Central memory CD4-positive, alpha-beta T cell (primary cell): ENCODE results near the gene KDM2A.
"Not testable (repeated sequence)": the region's sequence is repeated elsewhere in the genome, so short reads cannot be mapped to it uniquely, and the experiment has no call there.

Experiments
- DNase-seq: peaks from one replicate; pipeline ENCODE4 v3.0.0; 2022

Gene KDM2A

DNA sequence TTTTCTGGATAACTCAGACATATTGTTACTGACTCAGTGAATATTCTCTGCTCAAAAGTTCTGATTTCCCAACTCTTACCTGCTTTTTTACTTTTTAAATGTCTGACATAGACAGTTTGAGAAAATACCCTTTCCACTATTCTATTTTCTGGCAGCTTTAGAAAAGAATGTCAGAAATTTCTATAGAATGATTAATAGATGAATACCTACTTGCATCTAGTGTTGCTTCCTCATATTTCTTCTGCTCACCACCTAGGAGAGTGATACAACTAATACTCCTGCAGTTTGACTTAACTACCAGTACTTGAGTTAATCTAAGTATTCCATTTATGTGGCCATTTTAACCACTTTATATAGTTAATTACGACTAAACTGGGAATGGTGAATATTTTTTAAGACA lies 55.2 kb downstream of the KDM2A start:
- no peak for DNase-seq

DNA sequence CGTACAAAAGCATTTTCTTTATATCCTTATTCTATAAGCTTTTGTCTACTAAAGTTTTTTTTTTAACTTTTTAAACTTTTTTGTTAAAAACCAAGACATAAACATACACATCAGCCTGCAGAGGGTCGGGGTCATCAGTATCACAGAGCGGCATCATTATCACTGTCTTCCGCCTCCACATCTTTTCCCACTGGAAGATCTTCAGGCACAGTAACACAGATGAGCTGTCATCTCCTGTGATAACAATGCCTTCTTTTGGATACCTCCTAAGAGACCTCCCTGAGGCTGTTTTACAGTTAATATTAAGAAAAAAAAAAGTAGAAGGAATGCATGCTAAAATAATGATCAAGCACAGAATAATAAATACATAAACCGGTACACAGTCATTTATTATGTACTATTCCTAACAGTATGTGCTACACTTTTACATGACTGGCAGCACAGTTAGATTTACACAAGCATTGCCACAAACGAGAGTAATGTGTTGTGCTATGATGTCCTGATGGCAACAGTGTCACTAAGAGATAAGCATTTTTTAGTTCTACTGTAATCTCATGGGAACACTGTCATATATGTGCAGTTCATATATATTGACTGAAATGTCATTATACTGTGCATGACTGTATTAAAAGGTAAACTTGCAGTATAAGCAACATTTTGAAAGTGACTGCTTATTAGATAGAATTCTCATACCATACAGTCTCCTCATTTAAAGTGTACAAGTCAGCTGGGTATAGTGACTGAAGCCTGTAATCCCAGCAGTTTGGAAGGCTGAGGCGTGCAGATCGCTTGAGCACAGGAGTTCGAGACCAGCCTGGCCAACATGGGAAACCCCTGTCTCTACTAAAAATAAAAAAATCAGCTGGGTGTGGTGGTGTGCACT lies 58.6 kb downstream of the KDM2A start:
- no peak for DNase-seq

DNA sequence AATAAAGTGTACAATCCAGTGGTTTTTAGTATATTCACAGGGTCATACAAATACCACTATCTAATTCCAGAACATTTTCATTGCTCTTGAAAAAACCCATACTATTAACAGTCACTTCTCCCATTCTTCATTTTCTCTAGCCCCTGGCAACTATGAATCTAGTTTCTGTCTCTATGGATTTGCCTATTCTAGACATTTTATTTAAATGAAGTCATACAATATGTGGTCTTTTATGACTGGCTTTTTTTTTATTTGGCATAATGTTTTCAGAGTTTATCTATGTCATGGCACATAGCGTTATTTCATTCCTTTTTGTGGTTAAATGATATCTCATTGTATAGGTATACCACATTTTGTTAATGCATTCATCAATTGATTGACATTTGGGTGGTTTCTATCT lies 59.4 kb downstream of the KDM2A start:
- no peak for DNase-seq

DNA sequence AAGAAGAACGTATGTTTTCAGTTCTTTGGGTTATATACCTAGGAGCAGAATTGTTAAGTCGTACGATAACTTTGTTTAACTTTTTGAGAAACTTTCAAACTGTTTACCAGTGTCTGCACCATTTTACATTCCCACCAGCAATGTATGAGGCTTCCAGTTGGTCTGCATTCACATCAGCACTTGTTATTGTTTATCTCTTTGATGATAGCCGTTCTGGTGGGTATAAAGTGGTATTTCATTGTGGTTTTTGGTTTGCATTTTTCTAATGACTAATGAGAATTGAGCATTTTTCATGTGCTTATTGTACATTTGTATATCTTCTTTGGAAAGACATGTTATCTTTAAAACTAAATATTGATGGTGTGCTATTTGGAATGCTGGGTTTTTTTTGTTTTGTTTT lies 59.8 kb downstream of the KDM2A start:
- no peak for DNase-seq

DNA sequence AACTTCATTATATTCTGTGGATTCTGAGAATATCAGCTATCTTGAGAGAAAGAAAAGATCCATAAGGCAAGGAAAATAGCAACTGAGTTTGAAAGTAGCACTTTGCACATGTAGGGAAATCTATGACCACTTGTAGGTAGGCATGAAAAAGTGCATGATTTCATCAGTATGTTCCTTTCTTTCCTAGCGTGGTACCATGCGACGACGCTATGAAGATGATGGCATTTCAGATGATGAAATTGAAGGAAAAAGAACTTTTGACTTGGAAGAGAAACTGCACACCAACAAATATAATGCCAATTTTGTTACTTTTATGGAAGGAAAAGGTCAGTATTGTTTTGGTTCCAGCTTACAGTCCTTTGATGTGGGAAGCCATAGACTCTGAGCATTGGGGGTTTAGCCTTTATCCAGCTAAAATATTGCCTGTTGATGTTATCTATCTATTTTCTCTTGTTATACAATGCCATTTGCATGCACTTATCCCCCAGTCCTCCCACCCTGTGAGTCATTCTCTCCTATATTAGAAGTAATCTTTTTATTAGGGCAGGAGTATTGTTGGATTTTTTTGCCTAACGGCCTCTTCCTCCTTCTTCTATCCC lies 60.9 kb downstream of the KDM2A start:
- DNase-seq, result no peak

DNA sequence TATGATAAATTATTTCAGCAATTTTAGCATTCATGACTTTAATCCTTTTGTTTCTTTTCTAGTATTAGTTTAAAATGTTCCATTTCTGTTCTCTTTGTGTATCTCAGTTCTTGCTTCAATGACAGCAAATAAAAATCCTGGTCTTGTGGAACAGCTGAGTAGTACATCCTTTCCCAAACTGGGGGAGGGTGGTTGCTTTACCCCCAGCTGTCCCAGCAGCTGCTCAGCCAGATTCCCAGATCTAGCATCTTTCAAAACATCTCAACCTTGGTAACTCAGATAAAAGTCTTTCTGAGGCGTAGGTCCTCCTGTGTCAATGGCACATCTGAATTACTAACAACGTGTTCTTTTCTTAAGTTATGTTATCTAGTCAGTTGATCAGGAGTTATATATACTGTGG lies 75.0 kb downstream of the KDM2A start:
- DNase-seq, result no peak

DNA sequence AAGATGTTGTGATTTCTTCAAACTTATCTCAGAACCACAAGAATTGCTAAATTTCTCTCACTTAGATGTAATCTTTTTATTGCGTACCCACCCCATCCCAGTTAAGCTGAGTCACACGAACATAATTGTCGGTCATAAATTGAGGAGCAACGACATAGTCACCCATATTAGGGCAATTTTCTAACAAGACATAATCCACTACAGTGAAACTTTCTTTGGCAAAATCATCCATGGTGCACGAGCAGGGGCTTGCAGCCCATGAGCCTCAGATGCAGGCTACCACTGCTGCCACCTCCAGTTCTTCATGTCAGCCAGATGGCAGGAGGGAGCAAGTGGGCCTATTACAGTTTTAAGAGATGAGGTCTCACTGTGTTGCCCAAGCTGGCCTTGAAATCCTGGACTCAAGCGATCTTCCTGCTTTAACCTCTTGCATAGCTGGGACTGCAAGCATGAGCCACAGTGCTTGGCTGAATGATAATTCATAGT lies 77.0 kb downstream of the KDM2A start:
- no peak for DNase-seq

DNA sequence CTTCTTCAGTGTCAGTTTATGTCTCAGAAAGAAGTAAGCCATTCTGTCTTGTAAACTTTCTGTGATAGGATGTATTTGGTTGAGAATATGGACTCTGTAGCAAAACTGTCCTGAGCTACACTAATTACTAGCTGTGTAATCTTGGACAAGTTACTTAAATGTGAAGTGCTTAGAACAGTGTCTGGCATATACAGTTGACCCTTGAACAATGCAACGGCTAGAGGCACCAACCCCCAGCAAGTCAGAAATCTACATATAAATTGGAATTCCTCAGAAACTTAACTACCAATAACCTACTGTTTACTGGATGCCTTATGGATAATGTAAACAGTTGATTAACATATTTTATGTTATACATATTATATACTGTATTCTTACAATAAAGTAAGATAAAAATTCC lies 78.5 kb downstream of the KDM2A start:
- DNase-seq, result no peak

DNA sequence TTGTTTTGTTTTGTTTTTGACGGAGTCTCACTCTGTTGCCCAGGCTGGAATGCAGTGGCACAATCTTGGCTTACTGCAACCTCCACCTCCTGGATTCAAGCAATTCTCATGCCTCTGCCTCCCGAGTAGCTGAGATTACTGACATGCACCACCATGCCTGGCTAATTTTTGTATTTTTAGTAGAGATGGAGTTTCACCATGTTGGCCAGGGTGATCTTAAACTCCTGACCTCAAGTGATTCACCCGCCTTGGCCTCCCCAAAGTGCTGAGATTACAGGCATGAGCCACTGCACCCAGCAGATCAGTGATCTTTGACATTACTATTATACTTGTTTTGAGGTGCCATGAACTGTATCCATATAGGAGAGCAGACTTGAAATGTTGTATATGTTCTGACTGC lies 79.7 kb downstream of the KDM2A start:
- not testable (repeated sequence) for DNase-seq

DNA sequence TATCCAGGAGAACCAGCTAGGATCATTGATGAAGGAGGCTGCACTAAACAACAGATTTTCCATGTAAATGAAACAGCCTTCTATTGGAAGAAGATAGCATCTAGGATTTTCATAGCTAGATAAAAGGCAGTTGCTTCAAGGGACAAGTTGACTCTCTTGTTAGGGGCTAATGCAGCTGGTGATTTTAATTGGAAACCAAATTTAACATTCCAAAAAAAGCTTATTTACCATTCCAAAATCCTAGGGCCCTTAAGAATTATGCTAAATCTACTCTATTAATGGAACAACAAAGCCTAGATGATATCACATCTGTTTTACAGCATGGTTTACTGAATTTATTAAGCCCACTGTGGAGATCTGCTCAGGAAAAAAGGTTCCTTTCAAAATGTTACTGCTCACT lies 80.7 kb downstream of the KDM2A start:
- no peak for DNase-seq

DNA sequence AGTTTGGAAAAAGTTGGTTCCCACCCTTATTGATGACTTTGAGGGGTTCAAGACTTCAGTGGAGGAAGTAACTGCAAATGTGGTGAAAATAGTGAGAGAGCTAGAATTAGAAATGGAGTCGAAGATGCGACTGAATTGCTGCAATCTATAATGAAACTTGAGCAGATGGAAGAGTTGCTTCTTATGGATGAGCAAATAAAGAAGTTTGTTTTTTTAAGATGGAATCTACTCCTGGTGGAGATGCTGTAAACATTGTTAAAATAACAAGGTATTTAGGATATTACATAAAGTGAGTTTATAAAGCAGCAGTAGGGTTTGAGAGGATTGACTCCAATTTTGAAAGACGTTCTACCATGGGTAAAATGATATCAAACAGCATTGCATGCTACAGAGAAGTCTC lies 83.0 kb downstream of the KDM2A start:
- DNase-seq, result no peak

DNA sequence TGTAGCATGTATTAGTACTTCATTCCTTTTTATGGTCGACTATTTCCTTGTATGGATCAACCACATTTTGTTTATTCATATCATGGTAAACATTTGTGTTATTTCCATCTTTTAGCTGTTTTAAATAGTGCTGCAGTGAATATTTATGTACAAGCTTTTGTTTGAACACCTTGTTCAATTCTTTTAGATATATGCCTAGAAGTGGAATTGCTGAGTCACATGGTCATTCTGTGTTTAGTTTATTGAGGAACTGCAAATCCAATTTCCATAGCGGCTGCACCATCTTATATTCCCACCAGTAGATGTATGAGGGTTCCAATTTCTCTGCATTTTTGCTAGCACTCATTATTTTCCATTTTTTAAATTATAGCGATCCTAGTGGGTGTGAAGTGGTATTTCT lies 85.8 kb downstream of the KDM2A start:
- DNase-seq, result no peak

DNA sequence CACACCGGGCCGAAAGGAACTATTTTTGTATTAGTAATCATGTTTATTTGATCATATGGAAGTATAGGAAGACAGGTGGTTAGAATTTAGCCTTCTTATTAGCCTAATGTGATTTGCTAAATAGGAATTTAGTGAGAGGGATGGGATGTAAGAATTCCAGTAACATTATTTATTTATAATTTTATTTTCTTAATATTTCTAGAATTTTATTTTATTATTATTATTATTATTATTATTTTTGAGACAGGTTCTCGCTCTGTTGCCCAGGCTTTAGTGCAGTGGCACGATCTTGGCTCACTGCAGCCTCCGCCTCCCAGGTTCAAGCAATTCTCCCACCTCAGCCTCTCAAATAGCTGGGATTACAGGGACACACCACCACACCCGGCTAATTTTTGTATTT lies 90.2 kb downstream of the KDM2A start:
- not testable (repeated sequence) for DNase-seq

DNA sequence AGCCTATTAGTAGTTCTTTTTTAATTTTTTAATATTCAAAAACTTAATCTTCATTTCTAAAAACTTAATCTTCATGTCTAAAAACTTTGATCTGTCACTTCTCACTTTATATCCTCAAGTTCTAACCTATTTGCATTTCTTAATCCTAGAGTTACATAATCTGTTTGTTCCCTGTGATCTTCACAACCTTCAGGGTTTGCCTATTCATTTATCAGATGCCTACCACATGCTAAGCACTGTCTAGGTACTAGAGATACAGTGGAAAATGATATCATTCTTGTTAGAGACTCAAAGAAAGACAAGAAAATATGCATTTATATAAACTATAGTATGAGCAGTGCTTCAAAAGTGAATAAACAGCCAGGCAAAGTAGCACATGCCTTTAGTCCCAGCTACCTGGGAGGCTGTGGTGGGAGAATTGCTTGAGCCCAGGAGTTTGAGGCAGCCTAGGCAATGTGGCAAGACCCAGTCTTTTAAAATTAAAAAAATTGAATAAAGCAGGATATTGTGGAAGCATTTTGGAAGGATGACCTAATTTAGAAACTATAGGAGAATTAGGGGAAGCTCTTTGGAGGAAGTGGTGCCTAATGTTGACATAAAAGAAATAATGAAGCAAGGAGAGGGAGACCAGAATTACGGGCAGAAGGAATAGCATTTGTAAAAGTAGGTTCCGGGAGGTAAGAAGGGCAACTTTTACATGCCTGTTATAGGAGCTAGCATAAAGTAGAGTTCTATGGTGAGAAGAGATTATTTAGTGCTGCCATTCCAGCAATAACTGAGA lies 92.8 kb downstream of the KDM2A start:
- DNase-seq, result no peak

DNA sequence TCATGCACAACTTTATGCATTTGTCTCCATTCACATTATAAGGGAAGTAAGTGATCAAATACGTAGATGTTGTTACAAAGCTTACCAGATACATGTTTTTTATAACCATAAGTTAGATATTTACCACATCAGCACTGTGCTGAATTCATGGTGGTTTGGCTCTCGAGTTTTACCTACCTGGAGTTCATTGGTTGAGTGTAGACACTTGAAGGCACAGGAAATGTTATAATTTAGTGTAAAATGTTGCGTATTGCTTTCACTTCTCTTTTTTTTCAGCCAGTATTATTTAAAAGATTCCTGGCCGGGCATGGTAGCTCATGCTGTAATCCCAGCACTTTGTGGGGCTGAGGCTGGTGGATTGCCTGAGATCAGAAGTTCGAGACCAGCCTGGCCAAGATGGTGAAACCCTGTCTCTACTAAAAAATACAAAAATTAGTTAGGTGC lies 94.1 kb downstream of the KDM2A start:
- no peak for DNase-seq

DNA sequence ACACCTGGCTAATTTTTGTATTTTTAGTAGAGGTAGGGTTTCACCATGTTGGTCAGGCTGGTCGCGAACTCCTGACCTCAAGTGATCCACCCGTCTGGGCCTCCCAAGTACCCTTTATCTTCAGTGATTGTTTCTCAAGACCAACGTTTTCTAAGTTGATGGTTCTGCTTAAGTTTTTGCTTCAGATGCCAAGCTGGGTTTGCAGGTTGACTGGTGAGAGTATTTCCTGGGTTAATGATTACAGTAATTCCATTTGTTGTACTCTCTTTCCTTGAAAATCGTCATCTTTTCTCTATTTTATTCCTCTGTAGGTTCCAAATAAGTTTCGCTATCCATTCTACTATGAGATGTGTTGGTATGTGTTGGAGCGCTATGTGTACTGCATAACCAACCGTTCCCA lies 108.7 kb downstream of the KDM2A start:
- no peak for DNase-seq

DNA sequence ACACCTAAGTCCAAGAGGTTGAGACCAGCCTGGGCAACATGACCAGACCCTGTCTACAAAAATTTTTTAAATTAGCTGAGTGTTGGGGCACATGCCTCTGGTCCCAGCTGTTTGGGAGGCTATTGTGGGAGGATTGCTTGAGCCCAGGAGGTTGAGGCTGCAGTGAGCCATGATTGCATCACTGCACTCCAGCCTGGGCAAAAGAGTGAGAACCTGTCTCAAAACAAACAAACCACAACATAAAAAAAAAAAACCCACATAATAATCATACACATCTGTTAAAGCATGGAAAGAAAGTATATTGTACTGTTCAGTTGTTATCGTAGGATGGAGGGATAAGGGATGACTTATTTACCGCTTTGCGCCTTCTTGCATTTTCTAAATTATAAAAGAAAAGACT lies 111.3 kb downstream of the KDM2A start:
- no peak for DNase-seq

DNA sequence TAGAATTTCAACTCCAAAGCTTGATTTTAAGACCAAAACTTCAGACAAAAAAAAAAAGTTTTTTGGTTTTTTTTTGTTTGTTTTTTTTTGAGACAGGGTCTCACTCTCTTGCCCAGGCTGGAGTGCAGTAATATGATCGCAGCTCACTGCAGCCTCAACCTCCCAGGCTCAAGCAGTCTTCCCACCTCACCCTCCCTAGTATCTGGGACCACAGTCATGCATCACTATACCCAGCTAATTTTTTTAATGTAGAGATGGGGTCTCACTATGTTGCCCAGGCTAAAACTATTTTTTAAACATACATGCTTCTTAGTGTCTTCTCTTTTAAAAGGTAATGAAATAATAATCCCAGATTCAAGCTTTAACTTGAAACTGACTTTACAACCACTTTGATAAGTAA lies 111.8 kb downstream of the KDM2A start:
- no peak for DNase-seq

DNA sequence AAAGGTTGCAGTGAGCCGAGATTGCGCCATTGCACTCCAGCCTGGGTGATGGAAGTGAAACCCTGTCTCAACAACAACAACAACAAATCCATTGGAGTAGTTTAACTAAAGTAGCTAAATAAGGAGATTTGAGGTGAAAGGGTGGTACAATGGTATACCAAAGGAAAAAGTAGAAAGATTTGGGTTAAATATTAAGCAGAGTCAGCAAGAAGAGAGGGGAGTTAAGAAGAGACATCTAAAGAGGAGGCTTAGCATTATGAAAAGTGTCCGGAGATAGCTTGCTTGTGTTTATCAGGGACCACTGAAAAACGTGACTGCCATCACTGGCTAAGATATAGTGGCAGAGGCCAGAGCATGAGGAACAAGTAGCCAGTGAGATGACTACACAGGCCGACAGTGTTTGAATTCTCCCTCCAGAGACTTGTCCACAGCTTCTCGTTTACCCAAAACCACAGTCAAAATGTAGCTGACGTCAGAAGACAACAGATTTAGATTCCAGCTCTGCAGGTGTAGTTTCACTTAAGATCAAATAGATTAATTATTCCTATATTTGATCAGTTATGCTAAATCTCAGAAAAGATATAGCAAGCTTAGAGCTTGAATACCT lies 114.6 kb downstream of the KDM2A start:
- DNase-seq, result no peak

DNA sequence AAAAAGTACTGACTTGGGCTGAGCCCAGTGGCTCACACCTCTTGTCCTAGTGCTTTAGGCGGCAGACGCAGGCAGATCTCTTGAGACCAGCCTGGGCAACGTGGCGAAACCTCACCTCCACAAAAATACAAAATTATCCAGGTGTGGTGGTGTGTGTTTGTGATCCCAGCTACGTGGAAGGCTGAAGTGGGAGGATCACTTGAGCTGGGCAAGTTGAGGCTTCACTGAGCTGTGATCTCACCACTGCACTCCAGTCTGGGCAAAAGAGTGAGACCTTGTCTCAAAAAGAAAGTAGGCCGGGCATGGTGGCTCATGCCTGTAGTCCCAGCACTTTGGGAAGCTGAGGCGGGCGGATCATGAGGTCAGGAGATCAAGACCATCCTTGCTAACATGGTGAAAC lies 115.5 kb downstream of the KDM2A start:
- DNase-seq, result not testable (repeated sequence)

DNA sequence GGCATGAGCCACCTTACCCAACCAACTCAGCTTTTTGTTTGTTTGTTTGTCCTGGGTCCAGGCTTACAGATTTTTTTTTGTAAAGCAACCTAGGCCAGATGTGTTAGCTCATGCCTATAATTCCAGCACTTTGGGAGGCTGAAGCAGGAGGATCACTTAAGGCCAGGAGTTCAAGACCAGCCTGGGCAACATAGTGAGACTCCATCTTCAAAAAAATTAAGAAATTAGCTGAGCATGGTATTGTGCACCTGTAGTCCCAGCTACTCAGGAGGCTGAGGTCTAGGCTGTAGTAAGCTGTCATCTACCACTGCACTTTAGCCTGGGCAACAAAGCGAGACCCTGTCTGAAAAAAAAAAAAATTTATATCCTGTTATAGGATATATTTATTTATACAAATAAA lies 118.5 kb downstream of the KDM2A start:
- DNase-seq, result no peak

DNA sequence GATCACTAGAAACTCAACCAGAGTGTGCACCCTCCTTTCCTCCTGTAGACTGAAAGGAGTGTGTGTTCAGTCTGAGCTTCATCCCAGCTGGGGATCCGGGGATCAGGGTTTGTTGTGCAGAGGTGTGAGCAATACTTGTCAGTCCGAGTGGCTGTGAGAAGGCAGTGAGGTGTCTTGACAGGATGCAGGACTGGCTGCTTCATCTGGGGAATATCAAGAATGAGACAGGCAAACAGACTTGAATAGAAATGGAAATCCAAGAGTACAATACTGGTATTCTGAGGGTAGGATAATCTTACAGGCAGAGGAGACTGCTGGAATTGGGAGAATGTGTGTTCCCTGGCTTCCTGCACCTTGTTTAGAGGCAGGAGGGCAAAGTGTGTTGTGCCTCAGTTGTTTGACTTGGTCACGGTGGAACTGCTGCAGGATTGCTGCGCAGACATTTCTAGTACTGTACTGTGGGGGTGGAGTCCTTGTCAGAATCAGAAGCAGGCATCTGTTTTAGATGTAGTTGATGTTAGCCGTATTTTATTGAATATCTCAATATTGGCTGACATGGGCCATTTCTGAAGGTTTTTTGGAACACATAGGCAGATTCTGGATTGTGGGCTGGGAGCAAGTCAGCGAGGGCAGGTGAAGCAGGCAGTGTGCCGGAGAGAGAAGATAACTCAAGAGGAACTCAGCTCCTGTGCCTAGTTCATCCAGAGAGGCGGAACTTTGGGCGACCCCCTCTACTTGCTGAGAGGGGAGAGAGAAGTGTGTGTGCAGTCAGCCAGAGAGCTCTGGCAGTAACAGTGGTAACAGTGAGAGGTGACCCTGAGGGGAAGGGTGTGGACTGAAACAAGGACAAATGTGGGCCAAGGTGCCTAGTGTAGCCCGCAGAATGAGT lies 120.1 kb downstream of the KDM2A start:
- no peak for DNase-seq
